ENCODE measurements around the gene PARD3B.

Gene PARD3B

GRCh38 chr2:204738721-204739120 is 193.4 kb downstream of the PARD3B start:
- Histone ChIP-seq H3K4me2 (ENCODE audit: low read depth, low read length) (no peak overlapping the region), H2AFZ (ENCODE audit: low read length) (no peak overlapping the region), H3K36me3 (replicated peaks; ENCODE audit: insufficient read depth, low read length) (no peaks in the 10 kb centered on the region), H3F3A (ENCODE audit: insufficient read depth, low read length) (no peaks in the 10 kb centered on the region), H3K79me2 (ENCODE audit: low read length) (no peaks in the 10 kb centered on the region), H3K4me1 (ENCODE audit: low read length) (no peaks in the 10 kb centered on the region), H4K20me1 (ENCODE audit: insufficient read depth, low read length) (no peaks in the 10 kb centered on the region), H3K27ac (ENCODE audit: low read length) (no peak overlapping the region), H3K4me3 (ENCODE audit: low read length) (no peak overlapping the region), H3K9me2 (replicated peaks; ENCODE audit: insufficient read depth, low read length) (no peaks in the 10 kb centered on the region), H3K9me3 (replicated peaks; ENCODE audit: insufficient read depth, low read length) (no peaks in the 10 kb centered on the region), H3K27me3 (replicated peaks; ENCODE audit: insufficient read depth, low read length) (no peaks in the 10 kb centered on the region), H3K9ac (ENCODE audit: low read length) (no peak overlapping the region)
- TF ChIP-seq EZH2phosphoT487 (IDR thresholded peaks at IDR 0.05; ENCODE audit: low read length) (no peak), EZH2 (optimal IDR thresholded peaks at IDR 0.05; ENCODE audit: low read depth, low read length) (no peak)
- TF ChIP-seq, protein P1, sequence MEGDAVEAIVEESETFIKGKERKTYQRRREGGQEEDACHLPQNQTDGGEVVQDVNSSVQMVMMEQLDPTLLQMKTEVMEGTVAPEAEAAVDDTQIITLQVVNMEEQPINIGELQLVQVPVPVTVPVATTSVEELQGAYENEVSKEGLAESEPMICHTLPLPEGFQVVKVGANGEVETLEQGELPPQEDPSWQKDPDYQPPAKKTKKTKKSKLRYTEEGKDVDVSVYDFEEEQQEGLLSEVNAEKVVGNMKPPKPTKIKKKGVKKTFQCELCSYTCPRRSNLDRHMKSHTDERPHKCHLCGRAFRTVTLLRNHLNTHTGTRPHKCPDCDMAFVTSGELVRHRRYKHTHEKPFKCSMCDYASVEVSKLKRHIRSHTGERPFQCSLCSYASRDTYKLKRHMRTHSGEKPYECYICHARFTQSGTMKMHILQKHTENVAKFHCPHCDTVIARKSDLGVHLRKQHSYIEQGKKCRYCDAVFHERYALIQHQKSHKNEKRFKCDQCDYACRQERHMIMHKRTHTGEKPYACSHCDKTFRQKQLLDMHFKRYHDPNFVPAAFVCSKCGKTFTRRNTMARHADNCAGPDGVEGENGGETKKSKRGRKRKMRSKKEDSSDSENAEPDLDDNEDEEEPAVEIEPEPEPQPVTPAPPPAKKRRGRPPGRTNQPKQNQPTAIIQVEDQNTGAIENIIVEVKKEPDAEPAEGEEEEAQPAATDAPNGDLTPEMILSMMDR (IDR thresholded peaks at IDR 0.05; ENCODE audit: low read length), result no peak
- DNase-seq, result no peak

DNA sequence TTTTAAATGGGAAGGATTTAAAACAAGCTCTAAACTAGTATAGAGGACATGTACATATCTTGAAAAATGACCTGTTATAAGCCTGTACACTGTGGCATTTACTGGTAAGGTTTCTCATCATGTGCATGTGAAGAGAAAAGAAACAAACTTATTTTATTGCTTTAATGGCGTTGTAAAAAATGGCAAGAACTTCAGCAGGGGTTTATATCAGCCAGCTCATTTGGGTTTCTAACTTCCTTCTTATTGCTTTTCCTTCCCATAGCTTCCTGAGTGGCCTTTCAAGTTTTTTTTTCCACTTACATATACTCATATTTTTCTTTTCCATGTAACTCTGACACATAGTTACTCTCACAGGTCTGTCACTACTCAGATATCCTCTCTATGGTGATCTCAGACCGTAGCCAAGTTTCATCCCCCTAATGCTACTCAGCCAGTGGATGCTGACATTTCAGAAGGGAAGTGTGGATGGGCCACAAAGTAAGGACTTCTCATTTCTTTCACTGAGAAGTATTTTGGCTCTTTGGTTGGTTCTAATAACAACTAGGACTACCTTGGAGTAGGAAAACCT is 198.2 kb downstream of the PARD3B start:
- no peaks in the 10 kb centered on the region for H3K79me2 ChIP-seq (ENCODE audit: low read length)
- H3K36me3 ChIP-seq (replicated peaks; ENCODE audit: insufficient read depth, low read length), result no peaks in the 10 kb centered on the region
- no peak overlapping the region for H3K27ac ChIP-seq (ENCODE audit: low read length)
- TF ChIP-seq EZH2 (optimal IDR thresholded peaks at IDR 0.05; ENCODE audit: low read depth, low read length), result no peak
- no peak for TF ChIP-seq EZH2phosphoT487 (IDR thresholded peaks at IDR 0.05; ENCODE audit: low read length)
- TF ChIP-seq, protein P1 (IDR thresholded peaks at IDR 0.05; ENCODE audit: low read length), result no peak
- H3K4me1 ChIP-seq (ENCODE audit: low read length), result no peaks in the 10 kb centered on the region
- no peaks in the 10 kb centered on the region for H3F3A ChIP-seq (ENCODE audit: insufficient read depth, low read length)
- no peaks in the 10 kb centered on the region for H4K20me1 ChIP-seq (ENCODE audit: insufficient read depth, low read length)
- no peak overlapping the region for H2AFZ ChIP-seq (ENCODE audit: low read length)
- no peak overlapping the region for H3K9ac ChIP-seq (ENCODE audit: low read length)
- H3K27me3 ChIP-seq (replicated peaks; ENCODE audit: insufficient read depth, low read length), result no peaks in the 10 kb centered on the region
- H3K4me2 ChIP-seq (ENCODE audit: low read depth, low read length), result no peak overlapping the region
- H3K9me2 ChIP-seq (replicated peaks; ENCODE audit: insufficient read depth, low read length), result no peaks in the 10 kb centered on the region
- no peaks in the 10 kb centered on the region for H3K9me3 ChIP-seq (replicated peaks; ENCODE audit: insufficient read depth, low read length)
- DNase-seq, result no peak
- no peak overlapping the region for H3K4me3 ChIP-seq (ENCODE audit: low read length)

DNA sequence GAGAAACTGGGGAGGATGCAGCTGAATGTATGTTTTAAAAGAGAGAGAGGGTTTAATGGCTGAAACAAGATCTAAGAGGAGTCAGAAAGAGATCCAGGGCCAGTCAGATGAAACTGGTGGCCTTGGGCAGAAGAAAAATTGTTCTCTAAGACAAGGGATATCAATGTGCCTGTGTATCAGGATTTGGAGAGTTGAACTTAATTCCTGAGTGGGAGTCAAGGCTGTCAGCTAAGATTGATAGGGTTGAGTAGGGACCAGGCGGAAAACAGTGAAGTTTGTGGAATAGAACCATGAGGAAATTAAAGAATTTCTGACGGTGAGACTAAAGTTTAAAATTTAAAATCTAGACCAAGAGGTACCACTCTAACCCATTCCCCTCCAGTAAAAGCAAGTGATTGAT is 199.2 kb downstream of the PARD3B start:
- no peaks in the 10 kb centered on the region for H3K27me3 ChIP-seq (replicated peaks; ENCODE audit: insufficient read depth, low read length)
- no peak overlapping the region for H3K27ac ChIP-seq (ENCODE audit: low read length)
- no peak overlapping the region for H3K4me2 ChIP-seq (ENCODE audit: low read depth, low read length)
- H4K20me1 ChIP-seq (ENCODE audit: insufficient read depth, low read length), result no peaks in the 10 kb centered on the region
- H3K4me1 ChIP-seq (ENCODE audit: low read length), result no peaks in the 10 kb centered on the region
- no peaks in the 10 kb centered on the region for H3K9me3 ChIP-seq (replicated peaks; ENCODE audit: insufficient read depth, low read length)
- no peaks in the 10 kb centered on the region for H3F3A ChIP-seq (ENCODE audit: insufficient read depth, low read length)
- H3K79me2 ChIP-seq (ENCODE audit: low read length), result no peaks in the 10 kb centered on the region
- DNase-seq, result no peak
- no peak overlapping the region for H2AFZ ChIP-seq (ENCODE audit: low read length)
- no peaks in the 10 kb centered on the region for H3K36me3 ChIP-seq (replicated peaks; ENCODE audit: insufficient read depth, low read length)
- no peak overlapping the region for H3K4me3 ChIP-seq (ENCODE audit: low read length)
- no peak overlapping the region for H3K9ac ChIP-seq (ENCODE audit: low read length)
- no peaks in the 10 kb centered on the region for H3K9me2 ChIP-seq (replicated peaks; ENCODE audit: insufficient read depth, low read length)
- TF ChIP-seq, protein P1 (IDR thresholded peaks at IDR 0.05; ENCODE audit: low read length), result no peak
- no peak for TF ChIP-seq EZH2 (optimal IDR thresholded peaks at IDR 0.05; ENCODE audit: low read depth, low read length)
- TF ChIP-seq EZH2phosphoT487 (IDR thresholded peaks at IDR 0.05; ENCODE audit: low read length), result no peak

Data from MM.1S (cell line).